ENCODE data around the gene KRTAP10-7. TPM values are rescaled to one million over a fixed set of nuclear protein-coding genes. Genes with fewer than 3 reads are reported as not detected.

KRTAP10-7 gene
- total and polyA plus RNA-seq, 9 of the 15 experiments (the other 6 are each of a cell fraction or from before 2014, with no cell fraction given) = not detected

DNA sequence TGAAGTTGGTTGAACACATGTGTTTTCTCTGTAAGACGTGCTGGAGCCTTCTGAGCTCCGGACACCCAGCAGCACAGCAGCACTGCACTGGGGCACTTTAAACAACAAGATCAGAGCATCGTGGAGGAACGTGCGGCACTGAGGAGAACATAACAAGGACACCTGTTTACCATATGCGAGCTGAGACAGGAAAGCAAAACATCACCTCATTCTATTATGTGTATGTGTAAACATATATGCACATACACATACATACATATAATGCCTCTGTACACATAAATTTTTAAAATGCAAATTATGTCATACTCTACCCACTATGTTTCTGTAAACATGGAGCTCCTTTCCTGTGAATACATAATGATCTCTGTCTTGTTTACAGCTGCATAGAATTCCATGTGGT is 4.9 kb upstream of the KRTAP10-7 start:
- intact Hi-C loops (cut with micrococcal nuclease) (no loop called here), in situ Hi-C loops (cut with MboI) (no loop called here)
- H3K9me1 ChIP-seq (ENCODE audit: control insufficient read depth, insufficient read depth, low read length) = no peaks in the 10 kb centered on the region
- H3K4me1 ChIP-seq (replicated peaks in 1 of 2; ENCODE audit: control insufficient read depth in 2 of 2, insufficient read depth in 2 of 2, low read length in 2 of 2) = peaks cover 24 to 27% of the 10 kb centered on the region in 2 experiments
- 12% methylated on average over 6 of the region's 6 CpGs for WGBS (ENCODE audit: insufficient coverage, low coverage, missing lambda C conversion rate)
- no TSS peak for BruUV-seq (replicated peaks)
- H2AFZ ChIP-seq (ENCODE audit: low read depth, low read length) = peak overlapping the region; percentile 55
- ATAC-seq (no peak), DNase-seq (ENCODE audit: extremely low read depth in 1 of 4, low spot score in 3 of 4) (no peak), FAIRE-seq (no peak)
- TF ChIP-seq ETV6 (IDR thresholded peaks at IDR 0.05; ENCODE audit: borderline replicate concordance in 1 of 2, low read depth in 2 of 2, low read length in 1 of 2) (no peak), ETV6 (CRISPR knock-in tag; IDR thresholded peaks at IDR 0.05; ENCODE audit: borderline replicate concordance) (no peak), TCFL5 (CRISPR knock-in tag; conservative IDR thresholded peaks at IDR 0.05) (no peak), CCAR2 (IDR thresholded peaks at IDR 0.05; ENCODE audit: low read depth, low read length) (no peak)
- TF ChIP-seq, protein P1, sequence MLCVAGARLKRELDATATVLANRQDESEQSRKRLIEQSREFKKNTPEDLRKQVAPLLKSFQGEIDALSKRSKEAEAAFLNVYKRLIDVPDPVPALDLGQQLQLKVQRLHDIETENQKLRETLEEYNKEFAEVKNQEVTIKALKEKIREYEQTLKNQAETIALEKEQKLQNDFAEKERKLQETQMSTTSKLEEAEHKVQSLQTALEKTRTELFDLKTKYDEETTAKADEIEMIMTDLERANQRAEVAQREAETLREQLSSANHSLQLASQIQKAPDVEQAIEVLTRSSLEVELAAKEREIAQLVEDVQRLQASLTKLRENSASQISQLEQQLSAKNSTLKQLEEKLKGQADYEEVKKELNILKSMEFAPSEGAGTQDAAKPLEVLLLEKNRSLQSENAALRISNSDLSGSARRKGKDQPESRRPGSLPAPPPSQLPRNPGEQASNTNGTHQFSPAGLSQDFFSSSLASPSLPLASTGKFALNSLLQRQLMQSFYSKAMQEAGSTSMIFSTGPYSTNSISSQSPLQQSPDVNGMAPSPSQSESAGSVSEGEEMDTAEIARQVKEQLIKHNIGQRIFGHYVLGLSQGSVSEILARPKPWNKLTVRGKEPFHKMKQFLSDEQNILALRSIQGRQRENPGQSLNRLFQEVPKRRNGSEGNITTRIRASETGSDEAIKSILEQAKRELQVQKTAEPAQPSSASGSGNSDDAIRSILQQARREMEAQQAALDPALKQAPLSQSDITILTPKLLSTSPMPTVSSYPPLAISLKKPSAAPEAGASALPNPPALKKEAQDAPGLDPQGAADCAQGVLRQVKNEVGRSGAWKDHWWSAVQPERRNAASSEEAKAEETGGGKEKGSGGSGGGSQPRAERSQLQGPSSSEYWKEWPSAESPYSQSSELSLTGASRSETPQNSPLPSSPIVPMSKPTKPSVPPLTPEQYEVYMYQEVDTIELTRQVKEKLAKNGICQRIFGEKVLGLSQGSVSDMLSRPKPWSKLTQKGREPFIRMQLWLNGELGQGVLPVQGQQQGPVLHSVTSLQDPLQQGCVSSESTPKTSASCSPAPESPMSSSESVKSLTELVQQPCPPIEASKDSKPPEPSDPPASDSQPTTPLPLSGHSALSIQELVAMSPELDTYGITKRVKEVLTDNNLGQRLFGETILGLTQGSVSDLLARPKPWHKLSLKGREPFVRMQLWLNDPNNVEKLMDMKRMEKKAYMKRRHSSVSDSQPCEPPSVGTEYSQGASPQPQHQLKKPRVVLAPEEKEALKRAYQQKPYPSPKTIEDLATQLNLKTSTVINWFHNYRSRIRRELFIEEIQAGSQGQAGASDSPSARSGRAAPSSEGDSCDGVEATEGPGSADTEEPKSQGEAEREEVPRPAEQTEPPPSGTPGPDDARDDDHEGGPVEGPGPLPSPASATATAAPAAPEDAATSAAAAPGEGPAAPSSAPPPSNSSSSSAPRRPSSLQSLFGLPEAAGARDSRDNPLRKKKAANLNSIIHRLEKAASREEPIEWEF (CRISPR knock-in tag; IDR thresholded peaks at IDR 0.05) = 0 out of 2 replicates have a peak, but pooled peaks have one; percentile 45
- H3K27me3 ChIP-seq (ENCODE audit: control insufficient read depth in 2 of 2, insufficient read depth in 2 of 2, low read length in 2 of 2) = peaks cover 5 to 23% of the 10 kb centered on the region in 2 experiments; a peak in 4 of 5 replicates
- H3K36me3 ChIP-seq (ENCODE audit: control insufficient read depth, insufficient read depth, low read length) = no peaks in the 10 kb centered on the region
- no peak overlapping the region for H3K9ac ChIP-seq (ENCODE audit: insufficient read depth in 1 of 2, low read depth in 2 of 2, low read length in 2 of 2)
- no peaks in the 10 kb centered on the region for H3K79me2 ChIP-seq (ENCODE audit: control insufficient read depth, insufficient read depth, low read length)
- no peak overlapping the region for H3K4me2 ChIP-seq (ENCODE audit: insufficient read depth, low read length)
- H3K27ac ChIP-seq (ENCODE audit: extremely low read depth, low read depth, low read length) = no peak overlapping the region
- POLR2A ChIA-PET = interaction anchor here (0.7 kb wide), 1 partner anchor 139 kb away, joined by 3 read pairs; no protein-coding TSS in a partner anchor
- no peaks in the 10 kb centered on the region for H4K20me1 ChIP-seq (replicated peaks; ENCODE audit: control insufficient read depth, insufficient read depth, low read length)
- no peak overlapping the region for H3K4me3 ChIP-seq
- H3K9me3 ChIP-seq (replicated peaks; ENCODE audit: control insufficient read depth, insufficient read depth, low read depth, low read length) = no peaks in the 10 kb centered on the region; the same call in 1 of the 2 replicates
- CTCF ChIA-PET (ENCODE audit: low intra/inter-chr PET ratio) = no interaction called here
